Measurements from ENCODE around the gene EPN2. TPM values are rescaled to one million over a fixed set of nuclear protein-coding genes. Genes with fewer than 3 reads are reported as not detected.

Gene EPN2
- total RNA-seq, 1 donor from 2014 or later, result 10.5 TPM

GRCh38 chr17:19329839-19330238, 92.7 kb downstream of the EPN2 start:
- no peaks in the 10 kb centered on the region for H3K36me3 Mint-ChIP-seq (ENCODE audit: low read depth)
- DNase-seq (ENCODE audit: low spot score), result no peak

GRCh38 chr17:19330271-19330670, 93.1 kb downstream of the EPN2 start:
- no peak overlapping the region for H3K27ac Mint-ChIP-seq
- H3K36me3 Mint-ChIP-seq (ENCODE audit: low read depth), result no peaks in the 10 kb centered on the region
- H3K27me3 Mint-ChIP-seq (ENCODE audit: low read depth), result peaks cover 2% of the 10 kb centered on the region
- DNase-seq (ENCODE audit: low spot score), result no peak
- no peak overlapping the region for H3K4me3 Mint-ChIP-seq (ENCODE audit: low read depth)
- peaks cover 6% of the 10 kb centered on the region for H3K9me3 Mint-ChIP-seq
- intact Hi-C loops (cut with micrococcal nuclease), result no loop called here
- peaks cover 3% of the 10 kb centered on the region for H3K4me1 Mint-ChIP-seq (ENCODE audit: low read depth)

More at GRCh38 chr17:19329839-19330238, 92.7 kb downstream of the EPN2 start:
- intact Hi-C loops (cut with micrococcal nuclease), result no loop called here
- Mint-ChIP-seq H3K27me3 (ENCODE audit: low read depth) (peaks cover 6% of the 10 kb centered on the region), H3K9me3 (peaks cover 10% of the 10 kb centered on the region), H3K4me1 (ENCODE audit: low read depth) (peaks cover 3% of the 10 kb centered on the region), H3K4me3 (ENCODE audit: low read depth) (no peak overlapping the region), H3K27ac (no peak overlapping the region)

- H3K27ac Mint-ChIP-seq, result no peak overlapping the region
- no peaks in the 10 kb centered on the region for H3K36me3 Mint-ChIP-seq (ENCODE audit: low read depth)
- H3K4me1 Mint-ChIP-seq (ENCODE audit: low read depth), result peaks cover 3% of the 10 kb centered on the region
- no peak for DNase-seq (ENCODE audit: low spot score)
- H3K27me3 Mint-ChIP-seq (ENCODE audit: low read depth), result peaks cover 2% of the 10 kb centered on the region
- intact Hi-C loops (cut with micrococcal nuclease), result no loop called here
- no peaks in the 10 kb centered on the region for H3K9me3 Mint-ChIP-seq
- no peak overlapping the region for H3K4me3 Mint-ChIP-seq (ENCODE audit: low read depth)
Observed at GRCh38 chr17:19331134-19331533, 94.0 kb downstream of the EPN2 start.

GRCh38 chr17:19331543-19332245, 94.5 kb downstream of the EPN2 start:
- Mint-ChIP-seq H3K9me3 (no peaks in the 10 kb centered on the region), H3K4me3 (ENCODE audit: low read depth) (no peak overlapping the region), H3K4me1 (ENCODE audit: low read depth) (peaks cover 3% of the 10 kb centered on the region), H3K27me3 (ENCODE audit: low read depth) (peaks cover 2% of the 10 kb centered on the region), H3K27ac (no peak overlapping the region), H3K36me3 (ENCODE audit: low read depth) (no peaks in the 10 kb centered on the region)
- no peak for DNase-seq (ENCODE audit: low spot score)
- intact Hi-C loops (cut with micrococcal nuclease), result no loop called here

GRCh38 chr17:19332371-19333131, 95.4 kb downstream of the EPN2 start:
- H3K4me3 Mint-ChIP-seq (ENCODE audit: low read depth), result no peak overlapping the region
- H3K9me3 Mint-ChIP-seq, result no peaks in the 10 kb centered on the region
- DNase-seq (ENCODE audit: low spot score), result no peak
- intact Hi-C loops (cut with micrococcal nuclease), result no loop called here
- H3K36me3 Mint-ChIP-seq (ENCODE audit: low read depth), result no peaks in the 10 kb centered on the region
- H3K27me3 Mint-ChIP-seq (ENCODE audit: low read depth), result peaks cover 2% of the 10 kb centered on the region
- H3K4me1 Mint-ChIP-seq (ENCODE audit: low read depth), result peaks cover 3% of the 10 kb centered on the region
- H3K27ac Mint-ChIP-seq, result no peak overlapping the region

- intact Hi-C loops (cut with micrococcal nuclease), result no loop called here
Observed at GRCh38 chr17:19333132-19333440, 95.9 kb downstream of the EPN2 start.

GRCh38 chr17:19333736-19334290, 96.6 kb downstream of the EPN2 start:
- no peak for DNase-seq (ENCODE audit: low spot score)
- no peak overlapping the region for H3K27ac Mint-ChIP-seq
- no peaks in the 10 kb centered on the region for H3K9me3 Mint-ChIP-seq
- peaks cover 2% of the 10 kb centered on the region for H3K27me3 Mint-ChIP-seq (ENCODE audit: low read depth)
- no peak overlapping the region for H3K4me3 Mint-ChIP-seq (ENCODE audit: low read depth)
- no peaks in the 10 kb centered on the region for H3K36me3 Mint-ChIP-seq (ENCODE audit: low read depth)
- intact Hi-C loops (cut with micrococcal nuclease), result no loop called here
- H3K4me1 Mint-ChIP-seq (ENCODE audit: low read depth), result peaks cover 3% of the 10 kb centered on the region

More at GRCh38 chr17:19333132-19333440, 95.9 kb downstream of the EPN2 start:
- Mint-ChIP-seq H3K27ac (no peak overlapping the region), H3K36me3 (ENCODE audit: low read depth) (no peaks in the 10 kb centered on the region), H3K27me3 (ENCODE audit: low read depth) (peaks cover 2% of the 10 kb centered on the region), H3K4me3 (ENCODE audit: low read depth) (no peak overlapping the region), H3K4me1 (ENCODE audit: low read depth) (peaks cover 3% of the 10 kb centered on the region), H3K9me3 (no peaks in the 10 kb centered on the region)
- DNase-seq (ENCODE audit: low spot score), result no peak

GRCh38 chr17:19334331-19334730, 97.2 kb downstream of the EPN2 start:
- Mint-ChIP-seq H3K4me1 (ENCODE audit: low read depth) (peaks cover 3% of the 10 kb centered on the region), H3K27me3 (ENCODE audit: low read depth) (peaks cover 2% of the 10 kb centered on the region), H3K36me3 (ENCODE audit: low read depth) (no peaks in the 10 kb centered on the region), H3K9me3 (no peaks in the 10 kb centered on the region), H3K27ac (no peak overlapping the region), H3K4me3 (ENCODE audit: low read depth) (no peak overlapping the region)
- no peak for DNase-seq (ENCODE audit: low spot score)
- intact Hi-C loops (cut with micrococcal nuclease), result no loop called here

GRCh38 chr17:19335951-19336631, 98.9 kb downstream of the EPN2 start:
- H3K9me3 Mint-ChIP-seq, result no peaks in the 10 kb centered on the region
- H3K4me3 Mint-ChIP-seq (ENCODE audit: low read depth), result no peak overlapping the region
- intact Hi-C loops (cut with micrococcal nuclease), result loop anchor here (5.0 kb wide), 1 partner anchor 54 kb away; no protein-coding TSS in a partner anchor
- H3K36me3 Mint-ChIP-seq (ENCODE audit: low read depth), result no peaks in the 10 kb centered on the region
- no peak overlapping the region for H3K27ac Mint-ChIP-seq
- DNase-seq (ENCODE audit: low spot score), result no peak
- no peaks in the 10 kb centered on the region for H3K27me3 Mint-ChIP-seq (ENCODE audit: low read depth)
- H3K4me1 Mint-ChIP-seq (ENCODE audit: low read depth), result peaks cover 3% of the 10 kb centered on the region

- Mint-ChIP-seq H3K9me3 (no peaks in the 10 kb centered on the region), H3K27me3 (ENCODE audit: low read depth) (no peaks in the 10 kb centered on the region), H3K4me3 (ENCODE audit: low read depth) (no peak overlapping the region), H3K36me3 (ENCODE audit: low read depth) (no peaks in the 10 kb centered on the region), H3K27ac (no peak overlapping the region), H3K4me1 (ENCODE audit: low read depth) (peaks cover 3% of the 10 kb centered on the region)
- DNase-seq (ENCODE audit: low spot score), result no peak
- intact Hi-C loops (cut with micrococcal nuclease), result loop anchor here (5.0 kb wide), 1 partner anchor 55 kb away; no protein-coding TSS in a partner anchor
Observed at GRCh38 chr17:19336938-19337711, 100.0 kb downstream of the EPN2 start.

- no peaks in the 10 kb centered on the region for H3K27me3 Mint-ChIP-seq (ENCODE audit: low read depth)
Observed at GRCh38 chr17:19337712-19338023, 100.5 kb downstream of the EPN2 start.

More at GRCh38 chr17:19337712-19338023, 100.5 kb downstream of the EPN2 start:
- no peaks in the 10 kb centered on the region for H3K36me3 Mint-ChIP-seq (ENCODE audit: low read depth)
- no peak overlapping the region for H3K4me3 Mint-ChIP-seq (ENCODE audit: low read depth)
- H3K4me1 Mint-ChIP-seq (ENCODE audit: low read depth), result peaks cover 1% of the 10 kb centered on the region
- intact Hi-C loops (cut with micrococcal nuclease), result loop anchor here (5.0 kb wide), 1 partner anchor 55 kb away; no protein-coding TSS in a partner anchor
- DNase-seq (ENCODE audit: low spot score), result no peak
- H3K9me3 Mint-ChIP-seq, result no peaks in the 10 kb centered on the region
- no peak overlapping the region for H3K27ac Mint-ChIP-seq

Data from activated T-helper 2 cell treated with anti-CD3 and anti-CD28 coated beads, Interferon-gamma antibody, Interleukin-2, Interleukin-4, amounts not matched to agents 10 μg/mL and 5 μg/mL and 100 μg/mL, durations not matched to agents 14 hours and 24 hours and 36 hours (primary cell).